Left lung (tissue), 10 donors: ENCODE data around the gene MROH7. TPM values are rescaled to one million over a fixed set of nuclear protein-coding genes. Genes with fewer than 3 reads are reported as not detected.

ENCODE experiments used
- ATAC-seq: fragments of 200-7000 bp; cut with Tn5 transposase; one replicate; pipeline ENCODE4 v1.9.1; 2020; ENCODE audit warnings: moderate library complexity
- DNase-seq, 4 donors: peaks; one replicate each; pipeline ENCODE4 v3.0.0-alpha.2; 2013 to 2020
- H3K27ac ChIP-seq, 2 donors: fragments of 200-600 bp; sonication (generic) in 1 of 2; one replicate each; pipeline versions ENCODE4 v1.5.0 to v1.8.0; 2020 to 2021
- H3K27me3 ChIP-seq, 2 donors: fragments of 200-600 bp; sonication (generic) in 1 of 2; one replicate each; pipeline versions ENCODE4 v1.5.0 to v1.8.0; 2020 to 2021
- H3K36me3 ChIP-seq, 2 donors: fragments of 200-600 bp; sonication (generic) in 1 of 2; one replicate each; pipeline versions ENCODE4 v1.5.0 to v1.8.0; 2020 to 2021
- H3K4me1 ChIP-seq, 2 donors: fragments of 200-600 bp; one replicate each; pipeline ENCODE4 v1.8.0; 2021
- H3K4me3 ChIP-seq, 2 donors: fragments of 200-600 bp; sonication (generic) in 1 of 2; one replicate each; pipeline versions ENCODE4 v1.5.0 to v1.8.0; 2020 to 2021; ENCODE audit warnings: mild to moderate bottlenecking in 1 of 2
- H3K9me3 ChIP-seq, 2 donors: fragments of 200-600 bp; sonication (generic) in 1 of 2; one replicate each; pipeline versions ENCODE4 v1.5.0 to v1.8.0; 2020 to 2021
- intact Hi-C, 2 donors: fragments of 100-400 bp; cut with DNase I; formaldehyde crosslinking; loops; one replicate each; pipeline versions ENCODE4 v1.11.2 to v1.14.2; 2022
- polyA plus RNA-seq, 6 donors: library from polyadenylated mRNA; unstranded; fragments of 120-200 nt; gene quantifications; one replicate each; pipeline ENCODE4 v1.2.1, GENCODE V29; 2013; ENCODE audit not compliant: insufficient read length in 6 of 6
- total RNA-seq, 2 donors: library from RNA; stranded (reverse); fragmentation: NEBNext Ultra II Directional; extraction: Animal tissue kit (Norgen Biotek cat#: 25700); gene quantifications; one replicate each; pipeline ENCODE4 v1.2.1, GENCODE V29; 2021
- TF ChIP-seq, protein P1 (sequence below), 2 donors: fragments of 200-600 bp; sonication (generic) in 1 of 2; IDR thresholded peaks; one replicate each; pipeline versions ENCODE4 v1.5.0 to v1.8.0; 2021; ENCODE audit warnings: antibody characterized with exemption in 2 of 2
- donor health status: DM: no; HTN: yes; CAD: no.
- donor health status: DM: no; HTN: no; CAD: no.

Gene MROH7
- total and polyA plus RNA-seq, 8 donors, result 0.70 to 16.2 (median 12.8) TPM

DNA sequence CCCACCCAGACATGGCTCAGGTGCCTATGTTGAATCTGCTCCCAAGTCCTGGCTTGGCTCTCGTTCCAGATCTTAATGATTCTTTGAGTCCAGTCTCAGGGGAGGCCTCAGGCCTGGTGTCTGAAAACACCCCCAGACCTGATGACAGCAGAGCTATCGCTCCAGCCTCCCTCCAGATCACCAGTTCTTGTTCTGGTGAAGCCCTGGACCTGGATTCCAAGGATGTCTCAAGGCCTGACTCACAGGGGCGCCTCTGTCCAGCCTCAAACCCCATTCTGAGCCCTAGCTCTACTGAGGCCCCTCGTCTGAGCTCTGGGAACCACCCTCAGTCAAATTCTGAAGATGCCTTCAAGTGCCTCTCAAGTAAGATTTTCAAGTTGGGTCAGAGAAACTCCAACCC lies 11.4 kb downstream of the MROH7 start:
- H3K9me3 ChIP-seq, result peaks cover 0 to 3% of the 10 kb centered on the region in 2 donors
- DNase-seq, result no peak
- intact Hi-C loops, result no loop called here
- H3K4me3 ChIP-seq, result no peak overlapping the region
- H3K27me3 ChIP-seq, result no peaks in the 10 kb centered on the region
- no peaks in the 10 kb centered on the region for H3K36me3 ChIP-seq
- ATAC-seq, result no peak
- TF ChIP-seq, protein P1, sequence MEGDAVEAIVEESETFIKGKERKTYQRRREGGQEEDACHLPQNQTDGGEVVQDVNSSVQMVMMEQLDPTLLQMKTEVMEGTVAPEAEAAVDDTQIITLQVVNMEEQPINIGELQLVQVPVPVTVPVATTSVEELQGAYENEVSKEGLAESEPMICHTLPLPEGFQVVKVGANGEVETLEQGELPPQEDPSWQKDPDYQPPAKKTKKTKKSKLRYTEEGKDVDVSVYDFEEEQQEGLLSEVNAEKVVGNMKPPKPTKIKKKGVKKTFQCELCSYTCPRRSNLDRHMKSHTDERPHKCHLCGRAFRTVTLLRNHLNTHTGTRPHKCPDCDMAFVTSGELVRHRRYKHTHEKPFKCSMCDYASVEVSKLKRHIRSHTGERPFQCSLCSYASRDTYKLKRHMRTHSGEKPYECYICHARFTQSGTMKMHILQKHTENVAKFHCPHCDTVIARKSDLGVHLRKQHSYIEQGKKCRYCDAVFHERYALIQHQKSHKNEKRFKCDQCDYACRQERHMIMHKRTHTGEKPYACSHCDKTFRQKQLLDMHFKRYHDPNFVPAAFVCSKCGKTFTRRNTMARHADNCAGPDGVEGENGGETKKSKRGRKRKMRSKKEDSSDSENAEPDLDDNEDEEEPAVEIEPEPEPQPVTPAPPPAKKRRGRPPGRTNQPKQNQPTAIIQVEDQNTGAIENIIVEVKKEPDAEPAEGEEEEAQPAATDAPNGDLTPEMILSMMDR (IDR thresholded peaks at IDR 0.05), result no peak
- H3K4me1 ChIP-seq, result peaks cover 0 to 7% of the 10 kb centered on the region in 2 donors
- no peak overlapping the region for H3K27ac ChIP-seq

DNA sequence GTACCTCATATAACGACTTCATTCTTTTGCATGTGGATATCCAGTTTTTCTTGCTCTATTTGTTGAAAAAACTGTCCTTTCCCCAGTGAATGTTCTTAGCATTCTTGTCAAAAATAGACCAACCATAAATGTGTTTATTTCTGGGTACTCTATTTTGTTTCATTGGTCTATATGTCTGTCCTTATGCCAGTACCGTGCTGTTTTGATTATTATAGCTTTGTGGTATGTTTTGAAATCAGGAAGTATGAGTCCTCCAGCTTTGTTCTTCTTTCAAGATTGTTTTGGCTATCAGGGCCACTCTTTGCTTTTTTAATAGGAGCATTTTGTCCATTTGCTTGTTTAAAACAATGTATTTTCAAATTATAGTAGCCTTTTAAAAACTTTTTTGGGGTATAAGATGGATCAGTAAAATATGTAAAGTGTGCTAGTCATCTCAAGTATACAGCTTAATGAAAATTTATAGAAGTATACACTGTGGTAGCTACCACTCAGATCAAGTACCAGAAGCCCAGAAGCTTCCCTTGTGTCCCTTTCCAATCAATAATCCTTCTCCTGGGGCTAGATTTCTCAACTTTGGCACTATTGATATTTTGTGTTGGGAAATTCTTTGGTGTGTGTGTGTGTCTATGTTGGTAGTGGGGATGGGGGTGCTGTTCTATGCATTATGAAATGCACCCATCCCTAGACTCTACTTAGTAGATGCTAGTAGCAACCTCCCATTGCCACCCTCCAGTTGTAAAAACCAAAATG lies 16.8 kb downstream of the MROH7 start:
- Histone ChIP-seq H3K9me3 (peaks cover 0 to 10% of the 10 kb centered on the region in 2 donors), H3K36me3 (no peaks in the 10 kb centered on the region), H3K4me1 (no peaks in the 10 kb centered on the region), H3K27me3 (no peaks in the 10 kb centered on the region), H3K27ac (no peak overlapping the region), H3K4me3 (no peak overlapping the region)
- ATAC-seq (no peak), DNase-seq (no peak)
- TF ChIP-seq, protein P1 (IDR thresholded peaks at IDR 0.05), result no peak
- intact Hi-C loops, result no loop called here

DNA sequence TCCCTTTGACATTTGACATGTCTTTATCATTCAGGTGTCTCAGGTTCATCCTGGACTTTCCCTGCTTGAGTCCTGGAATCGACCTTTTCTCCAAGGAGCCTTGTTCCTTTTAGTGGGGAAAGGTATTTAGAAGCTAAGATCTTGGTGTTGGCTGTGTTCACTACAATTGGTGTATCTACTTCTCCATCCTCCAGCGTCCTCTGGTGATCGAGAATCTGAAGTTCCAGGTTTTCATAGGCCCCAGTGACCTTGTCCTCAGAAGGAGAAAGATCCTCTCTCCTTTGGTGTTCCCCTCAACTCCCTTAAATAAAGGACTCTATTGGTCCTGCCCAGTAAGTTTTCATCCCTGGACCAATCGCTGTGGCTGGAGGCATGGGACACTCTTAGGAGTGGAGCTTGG lies 22.1 kb downstream of the MROH7 start:
- TF ChIP-seq, protein P1 (IDR thresholded peaks at IDR 0.05), result no peak
- ATAC-seq, result no peak
- intact Hi-C loops, result no loop called here

DNA sequence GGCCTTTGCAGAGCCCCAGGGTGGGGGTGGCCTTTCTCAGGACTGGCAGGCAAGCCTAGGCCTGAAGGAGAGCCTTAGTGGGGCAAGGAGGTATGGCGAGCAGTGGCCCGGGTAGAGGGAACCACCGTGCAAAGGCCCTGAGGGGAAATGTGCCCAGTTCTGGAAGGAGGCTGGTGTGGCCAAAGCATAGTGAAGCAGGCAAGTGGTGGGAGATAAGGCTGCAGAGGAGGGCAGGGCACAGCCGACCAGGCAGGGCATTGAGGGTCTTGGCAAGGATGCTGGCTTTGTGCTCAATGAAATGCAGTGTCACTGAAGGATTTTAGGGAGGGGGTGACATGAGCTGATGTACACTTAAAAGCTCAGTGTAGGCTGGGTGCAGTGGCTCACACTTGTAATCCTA lies 22.8 kb downstream of the MROH7 start:
- DNase-seq (no peak), ATAC-seq (no peak)
- H3K27me3 ChIP-seq, result no peaks in the 10 kb centered on the region
- no peak overlapping the region for H3K27ac ChIP-seq
- no peaks in the 10 kb centered on the region for H3K4me1 ChIP-seq
- no peaks in the 10 kb centered on the region for H3K9me3 ChIP-seq
- no peak overlapping the region for H3K4me3 ChIP-seq
- TF ChIP-seq, protein P1 (IDR thresholded peaks at IDR 0.05), result no peak
- no peaks in the 10 kb centered on the region for H3K36me3 ChIP-seq
- intact Hi-C loops, result no loop called here

More for the DNA sequence above, 22.1 kb downstream of the MROH7 start:
- DNase-seq, result no peak
- no peaks in the 10 kb centered on the region for H3K27me3 ChIP-seq
- no peak overlapping the region for H3K4me3 ChIP-seq
- peaks cover 0 to under 1% of the 10 kb centered on the region in 2 donors for H3K9me3 ChIP-seq
- H3K4me1 ChIP-seq, result no peaks in the 10 kb centered on the region
- H3K36me3 ChIP-seq, result no peaks in the 10 kb centered on the region
- H3K27ac ChIP-seq, result no peak overlapping the region

DNA sequence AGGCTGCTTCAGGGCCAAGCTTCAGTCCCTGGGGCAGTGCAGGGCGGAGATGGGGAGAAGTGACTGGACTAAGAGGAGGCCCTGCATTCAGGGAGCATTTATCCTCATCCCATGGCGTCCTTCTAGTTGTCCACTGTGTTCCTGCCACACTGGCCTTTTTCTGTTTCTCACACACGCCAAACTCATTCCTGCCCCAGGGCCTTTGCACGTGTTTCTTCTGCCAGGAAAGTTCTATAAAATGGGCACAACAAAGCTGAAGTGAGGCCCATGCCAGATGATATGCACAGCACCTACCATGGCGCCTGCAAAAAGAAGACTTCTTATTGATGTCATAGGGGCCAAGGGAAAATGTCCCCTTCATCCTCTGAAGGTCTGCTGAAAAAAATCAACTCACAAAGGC lies 24.3 kb downstream of the MROH7 start:
- TF ChIP-seq, protein P1 (IDR thresholded peaks at IDR 0.05), result no peak
- ATAC-seq, result no peak
- no peaks in the 10 kb centered on the region for H3K4me1 ChIP-seq
- DNase-seq, result no peak
- H3K4me3 ChIP-seq, result no peak overlapping the region
- H3K9me3 ChIP-seq, result no peaks in the 10 kb centered on the region
- H3K27me3 ChIP-seq, result no peaks in the 10 kb centered on the region
- no peak overlapping the region for H3K27ac ChIP-seq
- H3K36me3 ChIP-seq, result no peaks in the 10 kb centered on the region
- intact Hi-C loops, result no loop called here
